Measurements from ENCODE around the gene RBBP8NL. TPM values are rescaled to one million over a fixed set of nuclear protein-coding genes. Genes with fewer than 3 reads are reported as not detected.
A peak's percentile ranks its signal among the peaks of the same experiment; 100 is the strongest.

RBBP8NL gene
- total RNA-seq, 2 experiments from 2014 or later: not detected

- POLR2A ChIA-PET: no interaction called here
- DNase-seq: no peak
- Mint-ChIP-seq H3K9me3 (ENCODE audit: low read depth) (peaks cover 2% of the 10 kb centered on the region), H3K4me1 (no peaks in the 10 kb centered on the region), H3K27me3 (no peaks in the 10 kb centered on the region), H3K27ac (no peak overlapping the region), H3K36me3 (ENCODE audit: low read depth) (peaks cover 7% of the 10 kb centered on the region), H3K4me3 (no peak overlapping the region)
- CTCF ChIA-PET: no interaction called here
- intact Hi-C loops (cut with DNase I, micrococcal nuclease): no loop called here
- ATAC-seq: no peak
These were observed 30.7 kb downstream of the RBBP8NL start for GRCh38 chr20:62396367-62397239.

GRCh38 chr20:62395311-62396242, 31.8 kb downstream of the RBBP8NL start:
- ChIA-PET CTCF (no interaction called here), POLR2A (no interaction called here)
- DNase-seq (no peak), ATAC-seq (no peak)
- intact Hi-C loops (cut with DNase I, micrococcal nuclease): no loop called here
- Mint-ChIP-seq H3K36me3 (ENCODE audit: low read depth) (peaks cover 7% of the 10 kb centered on the region), H3K9me3 (ENCODE audit: low read depth) (peaks cover 2% of the 10 kb centered on the region), H3K27ac (no peak overlapping the region), H3K4me1 (no peaks in the 10 kb centered on the region), H3K4me3 (no peak overlapping the region), H3K27me3 (no peaks in the 10 kb centered on the region)

GRCh38 chr20:62394248-62395245, 32.8 kb downstream of the RBBP8NL start:
- Mint-ChIP-seq H3K9me3 (ENCODE audit: low read depth) (peaks cover 2% of the 10 kb centered on the region), H3K4me3 (no peak overlapping the region), H3K4me1 (peaks cover 3% of the 10 kb centered on the region), H3K27me3 (no peaks in the 10 kb centered on the region), H3K36me3 (ENCODE audit: low read depth) (peaks cover 15% of the 10 kb centered on the region), H3K27ac (no peak overlapping the region)
- POLR2A ChIA-PET: no interaction called here
- intact Hi-C loops (cut with DNase I, micrococcal nuclease): no loop called here
- ATAC-seq (no peak), DNase-seq (no peak)
- CTCF ChIA-PET: interaction anchor here (0.6 to 1.1 kb wide), 2 partner anchors 34 to 80 kb away, joined by 3 read pairs; no protein-coding TSS in a partner anchor

- ChIA-PET POLR2A (no interaction called here), CTCF (interaction anchor here (0.6 to 1.1 kb wide), 2 partner anchors 35 to 79 kb away, joined by 3 read pairs; no protein-coding TSS in a partner anchor)
- intact Hi-C loops (cut with DNase I, micrococcal nuclease): no loop called here
- Mint-ChIP-seq H3K4me1 (peaks cover 6% of the 10 kb centered on the region), H3K4me3 (no peak overlapping the region), H3K27ac (no peak overlapping the region), H3K36me3 (ENCODE audit: low read depth) (peaks cover 21% of the 10 kb centered on the region), H3K27me3 (no peaks in the 10 kb centered on the region), H3K9me3 (ENCODE audit: low read depth) (peaks cover 2% of the 10 kb centered on the region)
- DNase-seq (no peak), ATAC-seq (no peak)
These were observed 33.5 kb downstream of the RBBP8NL start for GRCh38 chr20:62393830-62394229.

- no peak overlapping the region for H3K27ac Mint-ChIP-seq
- CTCF ChIA-PET: interaction anchor here (1.1 kb wide), 1 partner anchor 79 kb away, joined by 3 read pairs; no protein-coding TSS in a partner anchor
- intact Hi-C loops (cut with DNase I, micrococcal nuclease): no loop called here
These were observed 34.0 kb downstream of the RBBP8NL start for GRCh38 chr20:62393335-62393665.

GRCh38 chr20:62392621-62393334, 34.6 kb downstream of the RBBP8NL start:
- no peak for ATAC-seq
- ChIA-PET CTCF (interaction anchor here (1.1 kb wide), 1 partner anchor 78 kb away, joined by 3 read pairs; no protein-coding TSS in a partner anchor), POLR2A (no interaction called here)
- Mint-ChIP-seq H3K9me3 (ENCODE audit: low read depth) (no peaks in the 10 kb centered on the region), H3K4me1 (peaks cover 16% of the 10 kb centered on the region), H3K4me3 (no peak overlapping the region), H3K36me3 (ENCODE audit: low read depth) (peaks cover 29% of the 10 kb centered on the region), H3K27me3 (no peaks in the 10 kb centered on the region), H3K27ac (no peak overlapping the region)
- DNase-seq: no peak
- intact Hi-C loops (cut with DNase I, micrococcal nuclease): no loop called here

More at GRCh38 chr20:62393335-62393665, 34.0 kb downstream of the RBBP8NL start:
- POLR2A ChIA-PET: no interaction called here
- no peak for DNase-seq
- H3K36me3 Mint-ChIP-seq (ENCODE audit: low read depth): peaks cover 26% of the 10 kb centered on the region
- no peaks in the 10 kb centered on the region for H3K27me3 Mint-ChIP-seq
- peaks cover 2% of the 10 kb centered on the region for H3K9me3 Mint-ChIP-seq (ENCODE audit: low read depth)
- H3K4me1 Mint-ChIP-seq: peaks cover 11% of the 10 kb centered on the region
- no peak overlapping the region for H3K4me3 Mint-ChIP-seq
- ATAC-seq: no peak

- DNase-seq (no peak), ATAC-seq (no peak)
- Mint-ChIP-seq H3K4me3 (no peak overlapping the region), H3K9me3 (ENCODE audit: low read depth) (no peaks in the 10 kb centered on the region), H3K27me3 (no peaks in the 10 kb centered on the region), H3K27ac (no peak overlapping the region), H3K4me1 (peaks cover 19% of the 10 kb centered on the region), H3K36me3 (ENCODE audit: low read depth) (peaks cover 36% of the 10 kb centered on the region)
- intact Hi-C loops (cut with DNase I, micrococcal nuclease): no loop called here
- ChIA-PET CTCF (no interaction called here), POLR2A (interaction anchor here (1.2 kb wide), 1 partner anchor 15 kb away, joined by 4 read pairs; no protein-coding TSS in a partner anchor)
These were observed 35.3 kb downstream of the RBBP8NL start for GRCh38 chr20:62392077-62392418.

GRCh38 chr20:62391165-62392076, 35.9 kb downstream of the RBBP8NL start:
- Mint-ChIP-seq H3K36me3 (ENCODE audit: low read depth) (peaks cover 36% of the 10 kb centered on the region), H3K27me3 (no peaks in the 10 kb centered on the region), H3K27ac (no peak overlapping the region), H3K4me1 (peaks cover 19% of the 10 kb centered on the region), H3K9me3 (ENCODE audit: low read depth) (no peaks in the 10 kb centered on the region), H3K4me3 (no peak overlapping the region)
- intact Hi-C loops (cut with DNase I, micrococcal nuclease): no loop called here
- DNase-seq (no peak), ATAC-seq (no peak)
- POLR2A ChIA-PET: interaction anchor here (0.6 to 1.2 kb wide), 3 partner anchors 14 to 84 kb away, joined by 3 to 4 read pairs (median 3); no protein-coding TSS in a partner anchor
- CTCF ChIA-PET: interaction anchor here (0.6 to 1.1 kb wide), 3 partner anchors 9 to 41 kb away, joined by 3 read pairs; no protein-coding TSS in a partner anchor

GRCh38 chr20:62390317-62391164, 36.8 kb downstream of the RBBP8NL start:
- ChIA-PET POLR2A (interaction anchor here (0.6 to 1.2 kb wide), 2 partner anchors 13 to 84 kb away, joined by 3 to 4 read pairs; no protein-coding TSS in a partner anchor), CTCF (interaction anchor here (0.7 to 1.1 kb wide), 3 partner anchors 26 to 90 kb away, joined by 3 to 4 read pairs (median 3); no protein-coding TSS in a partner anchor)
- Mint-ChIP-seq H3K4me1 (peaks cover 23% of the 10 kb centered on the region), H3K36me3 (ENCODE audit: low read depth) (peaks cover 40% of the 10 kb centered on the region), H3K27me3 (no peaks in the 10 kb centered on the region), H3K4me3 (no peak overlapping the region), H3K9me3 (ENCODE audit: low read depth) (no peaks in the 10 kb centered on the region), H3K27ac (peak overlapping the region; percentile 31)
- DNase-seq: no peak
- intact Hi-C loops (cut with DNase I, micrococcal nuclease): no loop called here
- ATAC-seq: no peak
